ENCODE measurements around the gene CLN5. TPM values are rescaled to one million over a fixed set of nuclear protein-coding genes. Genes with fewer than 3 reads are reported as not detected.

The CLN5 gene
- total RNA-seq, 4 donors from 2014 or later = 28.8 to 47.3 (median 35.1) TPM

- Histone ChIP-seq H3K27me3 (no peaks in the 10 kb centered on the region), H3K4me1 (peaks cover 0 to 5% (median 0%) of the 10 kb centered on the region in 4 donors), H3K4me3 (no peak overlapping the region), H3K27ac (no peak overlapping the region), H3K36me3 (no peaks in the 10 kb centered on the region), H3K9me3 (no peaks in the 10 kb centered on the region)
- TF ChIP-seq POLR2A (IDR thresholded peaks at IDR 0.05) = no peak
- TF ChIP-seq CTCF (IDR thresholded peaks at IDR 0.05) = no peak
- TF ChIP-seq EP300 (IDR thresholded peaks at IDR 0.05) = no peak
- WGBS, 2 donors = 97 to 98% methylated on average over 3 of the region's 3 CpGs
- DNase-seq (ENCODE audit: low spot score in 2 of 2) = no peak
These were observed 17.3 kb upstream of the CLN5 start for GRCh38 chr13:76974618-76974975.

GRCh38 chr13:76975863-76976262, 16.0 kb upstream of the CLN5 start:
- Histone ChIP-seq H3K4me3 (no peak overlapping the region), H3K9me3 (no peaks in the 10 kb centered on the region), H3K27ac (no peak overlapping the region), H3K36me3 (no peaks in the 10 kb centered on the region), H3K4me1 (peaks cover 0 to 15% (median 1%) of the 10 kb centered on the region in 4 donors), H3K27me3 (no peaks in the 10 kb centered on the region)
- no peak for DNase-seq (ENCODE audit: low spot score in 2 of 2)
- TF ChIP-seq POLR2A (IDR thresholded peaks at IDR 0.05) = no peak
- TF ChIP-seq CTCF (IDR thresholded peaks at IDR 0.05) = no peak
- no peak for TF ChIP-seq EP300 (IDR thresholded peaks at IDR 0.05)
- 94% methylated on average over 6 of the region's 6 CpGs for WGBS, 2 donors

- WGBS, 2 donors = 73 to 74% methylated on average over 8 of the region's 8 CpGs
- TF ChIP-seq POLR2A (IDR thresholded peaks at IDR 0.05) = no peak
- TF ChIP-seq CTCF (IDR thresholded peaks at IDR 0.05) = no peak
- no peak overlapping the region for H3K4me3 ChIP-seq
- H3K4me1 ChIP-seq = peaks cover 0 to 15% (median 1%) of the 10 kb centered on the region in 4 donors
- no peaks in the 10 kb centered on the region for H3K36me3 ChIP-seq
- no peak for DNase-seq (ENCODE audit: low spot score in 2 of 2)
- H3K9me3 ChIP-seq = no peaks in the 10 kb centered on the region
- no peaks in the 10 kb centered on the region for H3K27me3 ChIP-seq
- H3K27ac ChIP-seq = no peak overlapping the region
These were observed 15.4 kb upstream of the CLN5 start for GRCh38 chr13:76976490-76976889.

GRCh38 chr13:76976929-76977328, 15.0 kb upstream of the CLN5 start:
- Histone ChIP-seq H3K9me3 (no peaks in the 10 kb centered on the region), H3K4me3 (no peak overlapping the region), H3K4me1 (peaks cover 0 to 15% (median 1%) of the 10 kb centered on the region in 4 donors), H3K27me3 (no peaks in the 10 kb centered on the region), H3K36me3 (no peaks in the 10 kb centered on the region), H3K27ac (no peak overlapping the region)
- TF ChIP-seq POLR2A (IDR thresholded peaks at IDR 0.05) = no peak
- no peak for TF ChIP-seq EP300 (IDR thresholded peaks at IDR 0.05)
- TF ChIP-seq CTCF (IDR thresholded peaks at IDR 0.05) = no peak
- DNase-seq (ENCODE audit: low spot score in 2 of 2) = no peak
- WGBS, 2 donors = 90% methylated on average over 5 of the region's 5 CpGs

- 3% methylated on average over 34 of the region's 34 CpGs for WGBS, 2 donors
These were observed 11.7 kb upstream of the CLN5 start for GRCh38 chr13:76980075-76980718.

More at GRCh38 chr13:76980075-76980718, 11.7 kb upstream of the CLN5 start:
- peak overlapping the region in 1 of 4 donors; percentile 18 for H3K27ac ChIP-seq
- no peaks in the 10 kb centered on the region for H3K27me3 ChIP-seq
- H3K36me3 ChIP-seq = no peaks in the 10 kb centered on the region
- H3K4me1 ChIP-seq = peaks cover 0 to 11% (median 1%) of the 10 kb centered on the region in 4 donors
- H3K4me3 ChIP-seq = peak overlapping the region; percentile 15 to 39 (median 27)
- TF ChIP-seq CTCF (IDR thresholded peaks at IDR 0.05) (peak; percentile 88 to 96 (median 96)), EP300 (IDR thresholded peaks at IDR 0.05) (peak in 1 of 2 donors; percentile 53), POLR2A (IDR thresholded peaks at IDR 0.05) (no peak)
- H3K9me3 ChIP-seq = no peaks in the 10 kb centered on the region
- peak; percentile 69 to 78 for DNase-seq (ENCODE audit: low spot score in 2 of 2)

Measured in tibial nerve (tissue), 4 donors.